Right renal cortex interstitium (tissue), 3 donors: ENCODE measurements around the gene SRMS. TPM values are rescaled to one million over a fixed set of nuclear protein-coding genes. Genes with fewer than 3 reads are reported as not detected.

Source experiments
- DNase-seq, 3 donors: peaks; one replicate each; pipeline ENCODE4 v3.0.0-alpha.2; 2013; ENCODE audit warnings: low read depth in 3 of 3, low spot score in 2 of 3
- polyA plus RNA-seq, 3 donors: library from polyadenylated mRNA; unstranded; fragments of 120-200 nt; gene quantifications; one replicate each; pipeline ENCODE4 v1.2.1, GENCODE V29; 2013; ENCODE audit not compliant: insufficient read length in 3 of 3

The SRMS gene, protein sequence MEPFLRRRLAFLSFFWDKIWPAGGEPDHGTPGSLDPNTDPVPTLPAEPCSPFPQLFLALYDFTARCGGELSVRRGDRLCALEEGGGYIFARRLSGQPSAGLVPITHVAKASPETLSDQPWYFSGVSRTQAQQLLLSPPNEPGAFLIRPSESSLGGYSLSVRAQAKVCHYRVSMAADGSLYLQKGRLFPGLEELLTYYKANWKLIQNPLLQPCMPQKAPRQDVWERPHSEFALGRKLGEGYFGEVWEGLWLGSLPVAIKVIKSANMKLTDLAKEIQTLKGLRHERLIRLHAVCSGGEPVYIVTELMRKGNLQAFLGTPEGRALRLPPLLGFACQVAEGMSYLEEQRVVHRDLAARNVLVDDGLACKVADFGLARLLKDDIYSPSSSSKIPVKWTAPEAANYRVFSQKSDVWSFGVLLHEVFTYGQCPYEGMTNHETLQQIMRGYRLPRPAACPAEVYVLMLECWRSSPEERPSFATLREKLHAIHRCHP
- polyA plus RNA-seq: under 1 TPM; 0.08 to 0.21 (median 0.08) TPM

DNA sequence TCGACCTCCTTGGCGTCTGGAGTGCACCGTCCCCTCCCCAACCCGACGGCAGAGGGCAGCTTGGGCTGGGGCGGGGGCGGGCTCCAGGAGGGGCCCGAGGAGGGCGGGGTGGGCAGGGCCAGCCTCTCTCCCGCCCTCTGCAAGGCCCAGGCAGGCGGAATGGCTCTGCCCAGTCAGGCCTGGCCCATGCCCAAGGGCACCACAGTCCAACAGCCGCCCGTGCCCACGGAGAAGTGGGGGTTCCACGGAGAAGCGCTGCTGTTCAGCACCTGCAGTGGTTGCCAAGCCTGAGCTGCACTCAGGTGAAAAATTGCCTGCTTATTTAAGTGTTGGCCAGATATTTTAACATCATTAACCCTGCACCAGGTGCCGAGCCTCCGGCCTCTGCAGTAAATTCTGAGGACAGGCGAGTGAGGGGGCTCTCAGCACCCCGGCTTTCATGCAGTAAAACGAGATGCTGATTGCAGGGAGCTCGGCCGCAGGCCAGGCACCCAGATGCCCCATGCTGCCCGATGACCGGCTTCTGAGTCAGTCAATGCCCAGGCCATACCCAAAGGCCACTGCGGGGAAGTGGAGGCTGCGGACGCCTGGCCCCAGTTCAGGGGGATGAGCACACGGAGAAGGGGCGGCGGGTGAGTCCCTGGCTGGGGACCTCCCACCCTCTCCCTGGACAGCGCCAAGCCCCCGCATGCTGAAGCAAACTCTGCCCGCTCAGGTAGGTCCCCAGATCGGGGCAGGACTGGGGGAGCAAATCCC is at the start of gene SRMS:
Gene SRMS, minus strand, starts transcription at position 25 of the 756 bp plus-strand sequence. CDS start 286 bp downstream, outside the sequence.
- no peak for DNase-seq

DNA sequence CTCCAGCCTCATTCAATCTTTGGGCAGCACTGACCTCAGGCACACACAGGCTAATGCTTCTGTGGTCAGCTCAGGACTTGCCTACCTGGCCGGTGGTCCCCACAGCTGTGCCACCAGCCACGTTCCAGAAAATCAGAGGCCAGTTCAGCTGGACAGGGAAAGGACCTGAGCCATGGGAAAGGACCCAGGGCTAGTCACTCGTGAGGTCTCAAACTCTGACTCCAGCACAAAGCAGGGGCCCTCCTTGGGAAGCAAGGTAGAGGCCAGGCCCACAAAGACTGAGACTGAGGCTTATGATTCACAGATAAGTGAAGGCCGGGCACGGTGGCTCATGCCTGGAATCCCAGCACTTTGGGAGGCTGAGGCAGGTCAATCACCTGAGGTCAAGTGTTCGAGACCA is 48.9 kb upstream of the SRMS start:
- DNase-seq: no peak

DNA sequence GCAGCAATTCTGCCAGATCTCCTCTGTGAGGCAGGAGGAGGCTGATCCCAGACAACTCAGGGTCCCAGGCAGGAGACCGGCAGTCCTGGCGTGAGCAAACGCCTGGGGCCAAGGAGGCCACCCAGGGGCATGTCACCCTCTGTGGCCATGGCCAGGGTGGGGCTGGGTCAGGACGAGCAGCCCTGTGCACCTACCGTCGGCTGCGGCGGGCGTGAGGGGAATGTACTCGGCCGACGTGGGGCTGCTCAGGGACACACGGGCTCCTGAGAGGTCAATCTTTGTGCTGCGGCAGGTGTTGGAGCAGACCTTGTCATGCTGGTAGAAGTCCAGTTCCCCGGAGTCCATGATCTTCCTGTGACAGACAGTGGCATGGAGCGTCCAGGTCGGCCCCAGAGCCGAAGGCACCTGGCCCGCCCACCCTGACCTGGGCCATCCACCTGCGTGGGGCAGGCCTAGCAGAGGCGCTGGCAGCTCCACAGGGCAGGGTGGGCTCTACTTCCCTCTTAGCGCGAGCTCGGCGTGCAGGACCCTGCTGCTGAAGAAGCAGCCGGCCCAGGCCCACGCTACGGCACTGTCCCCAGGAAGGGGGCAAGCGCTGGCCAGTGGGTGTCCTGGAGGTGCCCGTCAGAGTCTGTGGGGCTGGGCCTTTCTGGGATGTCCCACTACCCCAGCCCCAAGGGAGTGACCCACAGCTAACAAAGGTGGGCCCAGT is 48.0 kb upstream of the SRMS start:
- no peak for DNase-seq

DNA sequence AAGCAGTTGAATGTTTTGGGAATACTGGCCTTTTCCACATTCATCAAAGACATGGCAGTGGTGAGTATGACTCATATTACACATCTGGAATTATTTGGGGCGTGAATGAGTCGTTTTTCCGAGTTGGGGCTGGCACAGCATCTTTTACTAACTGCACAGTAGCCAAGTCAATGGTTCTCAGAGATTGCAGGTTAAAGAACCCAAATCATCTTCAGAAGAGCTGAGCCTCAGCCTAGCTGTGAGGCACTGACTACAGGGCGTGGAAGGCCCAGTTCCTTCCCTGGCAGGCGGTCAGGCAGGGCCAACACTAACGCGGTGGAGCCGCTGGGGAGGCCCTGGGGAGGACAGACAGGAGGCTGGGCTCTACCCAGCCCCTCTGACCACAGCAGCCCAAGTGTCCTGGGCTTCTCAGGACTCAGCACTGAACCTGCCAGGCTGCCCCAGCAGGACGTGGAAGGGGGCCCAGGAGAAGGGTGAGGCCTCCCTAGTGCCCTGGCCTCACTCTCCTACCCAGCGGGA is 46.6 kb upstream of the SRMS start:
- no peak for DNase-seq

DNA sequence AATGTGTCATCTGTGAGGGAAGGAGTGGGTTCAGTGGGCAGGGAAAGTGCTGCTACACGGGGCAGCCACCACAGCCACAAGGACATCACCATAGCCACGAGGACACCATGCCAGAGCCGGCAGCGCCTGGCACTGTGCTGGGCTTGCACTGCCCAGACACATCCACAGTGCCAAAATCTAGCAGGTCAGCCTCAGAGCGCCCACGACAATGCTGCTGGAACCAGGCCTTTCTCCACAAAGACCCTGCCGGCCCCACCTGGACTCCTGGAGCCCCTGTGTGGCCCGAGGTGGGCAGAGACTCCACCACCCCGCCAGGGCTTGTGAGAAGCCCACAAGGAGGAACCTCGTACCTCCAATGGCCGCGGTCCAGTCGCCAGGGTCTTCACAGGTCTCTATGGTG is 45.1 kb upstream of the SRMS start:
- DNase-seq: no peak

DNA sequence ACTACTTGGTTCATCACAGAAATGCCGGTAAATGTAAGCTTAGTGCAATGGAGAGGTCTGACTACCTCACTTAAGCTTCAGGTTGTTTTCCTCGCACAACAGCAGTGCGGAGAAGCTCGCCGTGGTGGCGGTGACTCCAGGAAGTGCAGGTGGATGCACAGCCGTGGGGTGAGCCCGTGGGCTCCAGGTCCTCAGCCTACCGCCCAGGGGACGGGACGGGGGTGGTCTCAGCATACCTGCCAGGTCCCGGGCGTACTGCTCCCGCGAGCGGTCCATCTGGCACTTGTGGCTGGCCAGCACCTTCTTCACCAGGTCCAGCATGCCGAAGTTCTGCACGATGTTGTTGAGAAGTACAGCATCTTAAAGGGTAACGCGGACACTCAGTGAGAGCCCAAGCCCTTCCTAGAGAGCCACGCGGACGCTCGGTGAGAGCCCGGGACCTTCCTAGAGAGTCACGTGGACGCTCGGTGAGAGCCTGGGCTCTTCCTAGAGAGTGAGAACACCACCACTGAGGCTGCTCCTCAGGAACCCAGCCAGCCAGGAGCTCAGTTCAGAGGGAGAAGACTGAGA is 44.3 kb upstream of the SRMS start:
- DNase-seq: no peak

DNA sequence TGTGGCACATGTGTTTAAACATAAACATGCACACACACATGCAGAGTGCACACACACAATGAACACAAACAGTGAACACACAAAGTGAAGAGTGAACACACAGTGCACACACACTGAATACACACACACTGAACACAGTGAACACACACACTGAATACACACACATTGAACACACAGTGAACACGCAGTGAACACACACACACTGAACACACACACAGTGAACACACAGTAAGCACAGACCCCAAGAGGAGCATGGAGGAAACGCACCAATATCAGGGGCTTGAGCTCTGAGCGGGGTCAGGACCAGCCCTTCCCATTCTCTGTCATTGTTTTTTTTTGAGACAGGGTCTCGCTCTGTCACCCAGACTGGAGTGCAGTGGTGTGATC is 43.6 kb upstream of the SRMS start:
- DNase-seq: no peak

DNA sequence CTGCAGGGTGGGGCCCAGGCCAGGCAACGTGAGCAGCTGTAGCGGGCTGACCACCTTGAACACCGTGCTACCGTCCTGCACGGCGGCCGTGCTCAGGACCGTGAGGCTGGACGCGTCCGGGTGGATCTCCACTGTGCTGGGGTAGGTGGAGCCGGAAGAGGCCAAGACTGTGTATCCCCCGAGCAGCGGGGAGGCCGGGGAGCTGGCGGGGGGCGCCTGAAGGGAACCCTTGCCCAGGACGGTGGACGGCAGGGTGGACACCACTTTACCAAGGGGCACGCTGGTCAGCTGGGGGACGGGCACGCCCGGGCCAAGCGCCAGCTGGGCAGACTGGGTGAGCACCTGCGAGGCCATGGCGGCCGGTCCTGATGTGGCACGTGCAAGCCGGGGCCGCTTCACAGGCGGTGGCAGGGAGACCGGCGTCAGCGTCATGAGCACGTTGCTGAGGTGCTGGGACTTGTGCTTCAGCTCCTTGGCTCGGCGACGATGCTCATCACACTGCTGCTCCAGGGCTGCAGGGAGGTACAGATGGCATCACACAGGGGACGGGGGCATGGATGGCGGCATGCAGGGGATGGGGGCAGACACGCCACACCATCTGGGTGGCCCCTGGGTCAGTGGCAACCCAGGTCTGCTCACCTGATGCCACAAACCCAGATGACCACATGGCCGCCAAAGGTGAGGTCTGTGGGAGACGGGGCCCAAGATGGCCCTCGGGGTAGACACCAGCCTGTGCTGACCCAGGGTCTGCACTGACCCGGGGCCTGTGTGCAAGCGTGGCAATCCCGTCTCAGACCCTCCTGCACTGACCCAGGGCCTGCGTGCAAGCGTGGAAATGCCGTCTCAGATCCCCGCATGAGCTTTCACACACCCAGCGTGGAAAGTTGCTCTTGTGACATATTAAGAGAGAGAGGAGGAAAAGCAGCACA is 42.9 kb upstream of the SRMS start:
- no peak for DNase-seq

DNA sequence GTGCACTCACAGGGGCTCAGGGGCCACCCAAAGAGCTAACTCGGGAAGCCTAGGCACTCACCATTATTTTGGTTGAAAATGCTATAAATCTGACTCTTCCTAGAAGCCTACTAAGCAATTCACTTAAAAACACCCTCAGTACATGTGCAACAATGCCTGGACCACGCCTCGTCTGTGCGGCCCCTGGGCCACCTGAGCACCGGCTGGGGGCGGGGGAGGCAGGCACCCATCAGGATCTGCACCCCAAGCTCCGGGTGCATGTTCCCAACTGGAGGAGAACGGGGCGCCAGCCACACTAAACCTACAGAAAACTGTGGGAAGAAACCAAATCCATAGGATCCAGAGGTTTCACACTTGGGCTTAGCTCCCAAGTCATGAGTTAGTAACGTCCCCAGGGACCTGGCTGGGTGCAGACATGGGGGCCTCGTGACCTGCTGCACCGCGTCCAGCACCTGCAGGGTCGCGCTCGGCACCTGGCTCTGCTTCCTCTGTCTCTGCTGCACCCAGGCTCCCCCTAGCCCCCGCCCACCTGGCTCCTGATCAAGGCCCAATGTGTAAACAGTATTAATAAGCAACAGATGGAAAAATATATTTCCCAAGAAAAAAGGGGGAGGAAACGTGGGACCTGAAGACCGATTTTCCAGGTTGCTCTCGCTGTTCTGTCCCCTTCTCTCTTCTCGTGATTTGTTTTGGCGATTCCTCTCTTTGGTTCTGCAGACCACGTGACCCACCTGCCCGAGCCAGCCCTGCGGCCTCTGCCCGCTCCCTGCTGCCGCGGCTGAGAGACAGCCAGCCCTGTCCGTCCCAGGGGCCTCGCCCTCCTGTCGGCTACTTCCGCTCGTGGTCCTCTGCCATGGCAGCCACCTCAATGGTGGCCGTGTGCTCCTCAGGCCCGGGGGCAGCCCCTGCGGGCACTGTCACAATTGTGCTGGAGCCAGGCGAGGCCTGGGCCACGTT is 42.0 kb upstream of the SRMS start:
- no peak for DNase-seq

DNA sequence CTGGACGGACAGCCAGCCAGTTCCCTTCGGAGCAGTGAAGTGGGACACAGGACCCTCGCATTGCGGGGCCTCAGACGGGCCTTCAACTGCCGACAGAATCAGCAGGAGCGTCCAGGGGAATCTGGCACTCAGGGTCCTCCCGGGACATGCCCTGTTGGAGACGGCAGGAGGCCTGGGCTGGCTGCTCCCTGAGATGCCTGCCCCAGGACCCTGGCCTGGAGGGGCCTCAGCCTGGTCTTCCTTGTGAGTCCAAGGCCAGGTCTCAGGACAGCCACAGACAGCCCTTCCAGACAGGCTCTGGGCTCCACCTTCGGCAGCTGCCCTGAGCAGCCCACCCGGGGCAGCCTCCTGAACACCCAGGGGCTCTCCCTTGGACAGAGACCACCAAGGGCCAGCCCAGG is 41.1 kb upstream of the SRMS start:
- no peak for DNase-seq

DNA sequence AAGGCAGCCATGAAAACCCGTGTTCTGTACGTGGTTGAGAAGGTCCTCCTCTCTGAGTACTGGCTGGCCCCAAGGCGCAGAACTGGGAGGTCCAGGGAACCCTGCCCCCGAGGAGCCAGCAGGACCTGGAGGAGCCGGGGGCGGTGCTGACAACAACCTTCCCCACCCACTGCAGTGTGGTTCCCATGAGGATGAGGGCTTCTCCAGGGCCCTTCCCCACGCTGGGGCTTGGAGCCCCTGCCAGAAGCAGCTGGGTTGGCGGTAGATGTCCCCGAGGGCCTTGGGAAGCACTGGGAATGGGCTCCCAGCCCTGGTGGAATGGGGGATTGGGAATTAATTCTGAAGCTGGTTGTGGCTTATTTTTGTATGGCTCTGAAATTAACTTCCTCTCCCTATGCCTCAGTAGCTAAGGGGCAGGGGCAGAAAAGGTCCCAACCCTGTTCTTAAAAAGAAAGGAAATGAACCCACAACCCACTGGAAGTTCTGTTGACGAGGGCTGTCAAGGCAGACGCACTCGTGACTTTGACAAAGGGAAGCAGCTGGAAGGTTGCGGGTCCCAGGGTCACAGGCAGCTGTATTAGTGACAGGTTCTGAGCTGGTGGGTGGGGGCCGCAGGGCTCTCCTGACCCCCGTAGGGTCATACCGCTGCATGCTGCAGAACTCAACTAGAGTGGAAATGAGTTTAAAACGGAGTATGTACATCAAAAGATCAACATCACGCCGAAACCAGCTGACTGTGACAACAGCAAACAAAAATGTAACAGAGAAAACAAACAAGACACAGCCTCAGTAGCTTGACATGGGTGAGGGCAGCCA is 40.4 kb upstream of the SRMS start:
- no peak for DNase-seq

DNA sequence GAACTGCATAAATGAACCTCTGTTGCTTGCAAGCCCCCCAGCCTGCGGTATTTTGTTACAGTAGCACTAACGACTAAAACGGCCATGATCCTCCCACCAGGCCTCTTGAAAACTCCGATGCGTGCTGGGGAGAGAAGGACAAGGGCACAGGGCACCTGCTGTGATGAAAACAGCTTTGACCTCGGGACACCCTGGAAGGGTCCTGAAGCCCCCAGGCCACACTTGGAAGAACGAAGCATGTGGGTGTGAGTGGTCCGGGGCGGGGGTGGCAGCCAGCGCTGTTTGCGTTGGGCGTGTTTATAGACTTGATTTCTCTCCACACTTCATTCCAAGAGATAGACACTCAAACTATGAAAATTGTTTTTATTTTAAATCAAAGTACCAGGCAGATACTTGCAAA is 39.7 kb upstream of the SRMS start:
- DNase-seq: no peak

DNA sequence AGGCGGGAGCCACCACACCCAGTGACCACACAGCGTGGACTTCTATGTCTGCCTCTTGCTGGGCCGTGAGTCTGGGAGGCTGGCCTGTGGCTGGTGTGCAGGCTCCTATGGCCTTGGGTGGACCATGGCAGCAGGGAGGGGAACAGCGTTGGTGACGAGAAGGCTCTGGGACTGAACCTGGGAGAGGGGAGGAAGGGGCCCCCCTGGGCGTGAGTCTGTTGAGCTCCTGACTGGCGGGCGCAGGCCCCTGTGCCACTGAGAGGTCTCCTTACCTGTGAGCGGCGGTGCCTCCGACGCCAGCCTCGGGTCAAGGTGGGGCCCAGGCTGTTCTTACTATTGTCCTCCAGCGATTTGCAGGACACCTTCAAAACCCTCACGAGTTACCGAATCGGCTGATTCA is 39.2 kb upstream of the SRMS start:
- DNase-seq: no peak

DNA sequence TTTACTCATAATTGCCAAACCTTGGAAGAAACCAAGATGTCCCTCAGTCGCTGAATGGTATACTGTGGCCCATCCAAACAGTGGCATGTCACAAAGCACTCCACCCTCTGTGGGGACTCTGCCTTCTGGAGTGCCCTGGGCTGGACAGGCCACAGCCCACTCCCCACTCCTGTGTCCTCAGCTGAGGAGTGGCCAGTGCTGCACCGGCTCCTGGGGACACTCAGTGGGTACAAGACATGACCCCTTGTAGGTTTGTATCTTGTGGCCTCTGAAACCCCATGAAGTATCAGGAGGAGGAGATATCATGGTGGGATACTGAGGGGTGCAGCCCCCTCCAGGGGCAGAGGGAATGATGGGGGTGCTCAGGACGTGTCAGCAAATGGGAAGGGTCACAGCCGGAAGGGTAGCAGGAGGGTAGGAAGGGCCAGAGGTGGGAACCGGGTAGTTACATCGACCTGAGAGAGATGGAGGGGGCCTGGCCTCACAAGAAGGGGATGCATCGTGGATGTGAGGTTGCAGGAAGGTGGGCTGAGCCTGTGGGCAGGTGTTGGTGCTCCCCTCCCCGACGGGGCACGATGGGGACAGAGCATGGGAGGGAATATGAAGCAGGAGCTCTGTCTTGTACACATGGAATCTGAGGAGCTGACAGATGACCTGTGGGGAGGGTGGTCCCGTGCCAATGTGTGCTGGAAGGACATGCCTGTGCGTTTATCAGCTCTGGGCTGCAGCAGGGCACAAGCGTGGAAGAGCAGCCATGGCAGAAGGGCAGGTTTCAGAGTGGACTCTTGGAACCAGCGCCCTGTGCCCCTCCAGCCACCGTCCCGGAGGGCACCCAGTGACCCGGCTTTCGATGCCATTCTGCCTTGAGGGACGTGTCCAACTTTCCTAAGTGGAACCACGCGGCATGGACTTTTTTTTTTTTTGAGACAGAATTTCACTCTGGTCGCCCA is 38.3 kb upstream of the SRMS start:
- DNase-seq: no peak

DNA sequence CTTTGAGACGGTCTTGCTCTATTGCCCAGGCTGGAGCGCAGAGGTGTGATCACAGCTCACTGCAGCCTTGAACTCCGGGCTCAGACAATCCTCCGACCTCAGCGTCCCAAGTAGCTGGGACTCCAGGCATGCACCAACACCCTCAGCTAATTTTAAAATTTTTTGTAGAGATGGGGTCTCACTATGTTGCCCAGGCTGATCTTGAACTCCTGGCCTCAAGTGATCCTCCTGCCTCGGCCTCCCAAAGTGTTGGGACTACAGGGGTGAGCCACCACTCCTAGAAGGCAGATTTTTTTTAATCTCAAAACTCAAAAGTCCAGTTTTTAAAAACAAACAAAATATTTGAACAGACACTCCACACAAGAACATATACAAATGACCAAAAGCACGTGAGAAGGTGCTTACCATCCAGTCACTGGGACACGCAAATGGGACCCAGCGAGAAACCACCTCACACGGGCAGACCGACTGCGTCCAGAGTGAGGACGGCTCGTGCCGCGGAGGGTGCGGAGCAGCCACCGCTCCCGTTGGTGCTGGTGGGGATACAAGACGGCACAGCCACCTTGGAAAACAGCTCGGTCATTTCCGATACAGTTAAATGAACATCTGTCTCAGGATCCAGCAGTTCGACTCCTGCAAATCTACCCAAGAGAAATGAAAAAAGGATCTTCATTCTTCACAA is 35.0 kb upstream of the SRMS start:
- no peak for DNase-seq
